ENCODE data around the gene ARHGEF39.
"Not testable (repeated sequence)": the region's sequence is repeated elsewhere in the genome, so short reads cannot be mapped to it uniquely, and the experiment has no call there.

ARHGEF39 gene

GRCh38 chr9:35616681-35617459 is 48.1 kb downstream of the ARHGEF39 start:
- ATAC-seq = peak; percentile 86
- TF ChIP-seq PPARA (CRISPR knock-in tag; IDR thresholded peaks at IDR 0.05; ENCODE audit: borderline replicate concordance) (no peak), GLIS3 (CRISPR knock-in tag; IDR thresholded peaks at IDR 0.05) (no peak), OSR1 (CRISPR knock-in tag; IDR thresholded peaks at IDR 0.05) (no peak), ZC3H10 (CRISPR knock-in tag; IDR thresholded peaks at IDR 0.05) (no peak), CSRNP3 (CRISPR knock-in tag; IDR thresholded peaks at IDR 0.05) (no peak), BACH2 (CRISPR knock-in tag; IDR thresholded peaks at IDR 0.05; ENCODE audit: borderline replicate concordance) (no peak), RARB (CRISPR knock-in tag; IDR thresholded peaks at IDR 0.05) (no peak), ESRRG (CRISPR knock-in tag; IDR thresholded peaks at IDR 0.05) (no peak), TCF4 (CRISPR knock-in tag; IDR thresholded peaks at IDR 0.05; ENCODE audit: borderline replicate concordance) (no peak), CSDC2 (CRISPR knock-in tag; IDR thresholded peaks at IDR 0.05) (no peak), ZNF565 (CRISPR knock-in tag; conservative IDR thresholded peaks at IDR 0.05; ENCODE audit: low read depth) (no peak), ISL1 (CRISPR knock-in tag; IDR thresholded peaks at IDR 0.05) (no peak), ZFP3 (CRISPR knock-in tag; IDR thresholded peaks at IDR 0.05) (no peak), CREB5 (CRISPR knock-in tag; IDR thresholded peaks at IDR 0.05; ENCODE audit: low read depth) (no peak)
- TF ChIP-seq, protein P1, sequence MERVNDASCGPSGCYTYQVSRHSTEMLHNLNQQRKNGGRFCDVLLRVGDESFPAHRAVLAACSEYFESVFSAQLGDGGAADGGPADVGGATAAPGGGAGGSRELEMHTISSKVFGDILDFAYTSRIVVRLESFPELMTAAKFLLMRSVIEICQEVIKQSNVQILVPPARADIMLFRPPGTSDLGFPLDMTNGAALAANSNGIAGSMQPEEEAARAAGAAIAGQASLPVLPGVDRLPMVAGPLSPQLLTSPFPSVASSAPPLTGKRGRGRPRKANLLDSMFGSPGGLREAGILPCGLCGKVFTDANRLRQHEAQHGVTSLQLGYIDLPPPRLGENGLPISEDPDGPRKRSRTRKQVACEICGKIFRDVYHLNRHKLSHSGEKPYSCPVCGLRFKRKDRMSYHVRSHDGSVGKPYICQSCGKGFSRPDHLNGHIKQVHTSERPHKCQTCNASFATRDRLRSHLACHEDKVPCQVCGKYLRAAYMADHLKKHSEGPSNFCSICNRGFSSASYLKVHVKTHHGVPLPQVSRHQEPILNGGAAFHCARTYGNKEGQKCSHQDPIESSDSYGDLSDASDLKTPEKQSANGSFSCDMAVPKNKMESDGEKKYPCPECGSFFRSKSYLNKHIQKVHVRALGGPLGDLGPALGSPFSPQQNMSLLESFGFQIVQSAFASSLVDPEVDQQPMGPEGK (CRISPR knock-in tag; IDR thresholded peaks at IDR 0.05; ENCODE audit: borderline replicate concordance) = no peak

DNA sequence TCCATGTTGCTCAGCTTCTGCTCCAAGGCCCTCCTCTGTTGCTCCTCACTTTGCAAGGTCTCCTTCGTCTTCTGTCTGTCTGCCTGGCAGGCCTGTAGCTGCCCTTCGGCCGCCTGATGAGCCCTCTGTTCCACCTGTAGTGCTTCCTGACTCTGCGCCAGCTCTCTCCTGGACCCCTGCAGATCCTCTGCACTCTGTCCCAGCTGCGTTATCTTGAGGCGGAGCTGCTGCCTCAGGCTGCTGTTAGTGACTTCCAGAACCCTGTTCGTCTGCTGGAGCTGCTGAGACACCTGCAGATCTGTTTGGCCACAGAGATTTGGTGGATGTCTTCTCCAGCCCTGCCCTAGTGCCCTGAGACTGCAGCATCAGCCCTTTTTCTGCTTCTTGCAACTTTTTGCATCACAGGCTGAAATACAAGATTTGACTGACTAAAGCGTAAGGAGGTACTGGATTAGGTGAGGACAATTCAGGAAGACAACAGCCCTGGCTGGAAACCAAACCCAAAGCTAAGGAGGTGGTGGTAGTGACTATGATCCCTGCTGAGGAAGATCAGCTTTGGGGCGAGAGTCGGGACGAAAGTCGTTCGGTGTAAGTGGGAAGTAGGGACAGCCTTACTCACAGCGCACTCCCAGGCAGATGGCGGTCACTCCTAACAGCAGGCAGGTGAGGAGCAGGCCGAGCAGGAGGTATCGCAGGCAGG is 48.9 kb downstream of the ARHGEF39 start:
- TF ChIP-seq BACH2 (CRISPR knock-in tag; IDR thresholded peaks at IDR 0.05; ENCODE audit: borderline replicate concordance) = no peak
- ATAC-seq = no peak

GRCh38 chr9:35612843-35613242 is 52.2 kb downstream of the ARHGEF39 start:
- no peak for TF ChIP-seq CREB5 (CRISPR knock-in tag; IDR thresholded peaks at IDR 0.05; ENCODE audit: low read depth)
- TF ChIP-seq ISL1 (CRISPR knock-in tag; IDR thresholded peaks at IDR 0.05) = no peak
- no peak for ATAC-seq

DNA sequence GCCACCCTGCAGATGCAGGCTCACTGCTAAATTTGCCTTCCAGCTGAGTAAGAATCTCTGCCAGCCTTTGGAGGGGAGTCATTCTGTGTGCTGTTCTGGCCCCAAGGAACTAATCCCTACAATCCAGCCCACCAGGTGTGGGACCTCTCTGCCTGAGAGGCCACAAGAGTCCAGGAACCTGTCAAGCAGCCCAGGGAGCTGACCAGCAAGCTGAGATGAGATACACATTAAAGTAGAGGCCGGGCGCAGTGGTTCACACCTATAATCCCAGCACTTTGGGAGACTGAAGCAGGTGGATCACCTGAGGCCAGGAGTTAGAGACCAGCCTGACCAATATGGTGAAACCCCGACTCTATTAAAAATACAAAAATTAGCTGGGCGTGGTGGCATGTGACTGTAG is 52.9 kb downstream of the ARHGEF39 start:
- ATAC-seq = not testable (repeated sequence)

DNA sequence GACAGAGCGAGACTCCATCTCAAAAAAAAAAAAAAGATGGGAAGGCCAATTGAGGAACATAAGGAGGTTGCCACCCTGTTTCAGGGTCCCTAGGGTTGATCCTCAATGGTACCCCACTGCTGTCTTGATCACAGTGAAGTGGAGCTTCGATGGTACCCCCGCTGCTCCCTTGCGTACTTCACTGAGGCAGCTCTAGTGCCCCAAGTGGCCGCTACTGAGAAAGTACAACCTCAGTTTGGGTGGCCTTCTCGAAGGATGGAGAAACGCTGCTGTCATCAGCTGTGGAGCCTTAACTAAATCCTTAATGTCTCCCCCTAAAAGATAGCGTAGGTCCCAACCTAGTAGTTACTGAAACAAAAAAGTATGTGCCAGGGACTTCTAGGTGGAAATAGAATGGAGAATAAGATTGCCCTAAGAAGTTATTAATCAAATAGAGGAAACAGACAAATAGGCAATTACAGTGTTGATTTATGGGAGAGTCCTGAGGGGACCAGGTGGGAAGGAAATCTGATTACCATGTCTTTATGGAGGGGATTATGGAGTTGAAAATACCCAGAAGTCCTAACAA is 53.7 kb downstream of the ARHGEF39 start:
- ATAC-seq = peak; percentile 89
- TF ChIP-seq ISL1 (CRISPR knock-in tag; IDR thresholded peaks at IDR 0.05) (no peak), CSRNP3 (CRISPR knock-in tag; IDR thresholded peaks at IDR 0.05) (no peak), CSDC2 (CRISPR knock-in tag; IDR thresholded peaks at IDR 0.05) (no peak), PPARA (CRISPR knock-in tag; IDR thresholded peaks at IDR 0.05; ENCODE audit: borderline replicate concordance) (no peak), ARNTL (CRISPR knock-in tag; IDR thresholded peaks at IDR 0.05; ENCODE audit: borderline replicate concordance, low read depth) (no peak), OSR1 (CRISPR knock-in tag; IDR thresholded peaks at IDR 0.05) (no peak), ZNF8 (CRISPR knock-in tag; IDR thresholded peaks at IDR 0.05) (no peak), CREB5 (CRISPR knock-in tag; IDR thresholded peaks at IDR 0.05; ENCODE audit: low read depth) (no peak), SNAI2 (CRISPR knock-in tag; IDR thresholded peaks at IDR 0.05) (no peak), ESRRG (CRISPR knock-in tag; IDR thresholded peaks at IDR 0.05) (no peak), TCF4 (CRISPR knock-in tag; IDR thresholded peaks at IDR 0.05; ENCODE audit: borderline replicate concordance) (no peak), TOX (CRISPR knock-in tag; IDR thresholded peaks at IDR 0.05; ENCODE audit: borderline replicate concordance) (no peak), RARB (CRISPR knock-in tag; IDR thresholded peaks at IDR 0.05) (no peak)
- TF ChIP-seq, protein P2, sequence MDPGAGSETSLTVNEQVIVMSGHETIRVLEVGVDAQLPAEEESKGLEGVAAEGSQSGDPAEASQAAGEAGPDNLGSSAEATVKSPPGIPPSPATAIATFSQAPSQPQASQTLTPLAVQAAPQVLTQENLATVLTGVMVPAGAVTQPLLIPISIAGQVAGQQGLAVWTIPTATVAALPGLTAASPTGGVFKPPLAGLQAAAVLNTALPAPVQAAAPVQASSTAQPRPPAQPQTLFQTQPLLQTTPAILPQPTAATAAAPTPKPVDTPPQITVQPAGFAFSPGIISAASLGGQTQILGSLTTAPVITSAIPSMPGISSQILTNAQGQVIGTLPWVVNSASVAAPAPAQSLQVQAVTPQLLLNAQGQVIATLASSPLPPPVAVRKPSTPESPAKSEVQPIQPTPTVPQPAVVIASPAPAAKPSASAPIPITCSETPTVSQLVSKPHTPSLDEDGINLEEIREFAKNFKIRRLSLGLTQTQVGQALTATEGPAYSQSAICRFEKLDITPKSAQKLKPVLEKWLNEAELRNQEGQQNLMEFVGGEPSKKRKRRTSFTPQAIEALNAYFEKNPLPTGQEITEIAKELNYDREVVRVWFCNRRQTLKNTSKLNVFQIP (CRISPR knock-in tag; IDR thresholded peaks at IDR 0.05; ENCODE audit: borderline replicate concordance, low read depth) = no peak
